Lower leg skin (tissue), 3 donors: ENCODE data around the gene CAB39.

Experiments used
- CTCF ChIP-seq, 3 donors: fragments of 450-650 bp; IDR thresholded peaks; one replicate each; pipeline ENCODE4 v1.5.1; 2016; ENCODE audit warnings: antibody characterized with exemption in 3 of 3, mild to moderate bottlenecking in 3 of 3, moderate library complexity in 2 of 3
- POLR2A ChIP-seq, 2 donors: fragments of 450-650 bp; IDR thresholded peaks; one replicate each; pipeline ENCODE4 v1.6.1; 2016 to 2017; ENCODE audit warnings: antibody characterized with exemption in 2 of 2, mild to moderate bottlenecking in 1 of 2, moderate library complexity in 1 of 2

DNA sequence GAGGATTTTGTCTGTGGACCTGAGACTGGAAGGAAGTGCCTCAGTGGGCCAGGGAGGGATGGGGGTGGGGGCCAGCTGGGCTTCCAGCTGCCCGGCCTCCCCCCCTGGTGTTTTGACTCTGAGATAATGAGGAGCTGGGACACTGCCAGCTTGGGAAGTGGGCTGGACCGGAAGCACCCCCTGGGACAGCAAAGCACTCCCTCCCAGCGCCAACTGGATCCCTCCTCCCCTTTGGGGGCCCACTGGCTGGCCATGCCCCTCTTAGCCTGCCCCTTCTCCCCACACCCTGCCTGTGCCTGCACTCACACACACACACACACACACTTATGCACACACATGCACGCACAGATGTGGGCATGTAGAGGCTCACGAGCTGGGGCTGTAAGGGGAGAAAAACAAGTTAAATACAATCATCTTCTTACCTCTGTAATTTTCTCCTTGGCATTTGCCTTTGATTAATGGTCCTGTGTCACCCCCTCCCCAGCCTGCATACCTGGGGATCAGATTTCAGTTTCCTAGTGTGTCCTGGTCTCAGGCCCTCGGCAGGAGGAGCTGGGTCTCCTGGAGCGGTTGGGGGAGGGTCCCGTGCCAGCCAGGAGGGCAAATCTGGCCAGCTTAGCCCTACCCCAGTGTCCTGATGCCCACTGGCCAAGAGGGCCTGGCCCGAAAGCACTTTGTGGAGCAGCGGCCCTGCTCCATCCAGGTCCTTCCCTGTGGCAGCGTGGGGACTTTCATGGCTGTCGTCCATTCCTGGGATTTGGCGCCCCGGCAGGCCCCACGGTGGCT lies 155.7 kb downstream of the CAB39 start:
- TF ChIP-seq CTCF (IDR thresholded peaks at IDR 0.05) (no peak), POLR2A (IDR thresholded peaks at IDR 0.05) (no peak)
